Activated CD8-positive, alpha-beta memory T cell treated with anti-CD3 and anti-CD28 coated beads, Interleukin-2, amount 10 ng/mL, durations not matched to agents 7 days and 5 days (primary cell): Measurements from ENCODE around the gene ARSG. TPM values are rescaled to one million over a fixed set of nuclear protein-coding genes. Genes with fewer than 3 reads are reported as not detected.
"Not testable (repeated sequence)": the region's sequence is repeated elsewhere in the genome, so short reads cannot be mapped to it uniquely, and the experiment has no call there.

Source experiments
- ATAC-seq: fragments of 150-1000 bp; cut with Tn5 transposase; one replicate; pipeline ENCODE4 v1.10.0; 2021; ENCODE audit warnings: moderate library complexity
- CTCF ChIA-PET: fragments of 350-600 bp; sonication (Branson Sonifier 250); formaldehyde crosslinking; loops from one replicate; lab custom pipeline; 2021; ENCODE audit warnings: antibody characterized with exemption; lab: Charles Lee
- DNase-seq: peaks from one replicate; pipeline ENCODE4 v3.0.0-alpha.2; 2020
- H3K27ac Mint-ChIP-seq: one replicate; pipeline ENCODE4 v1.8.0; 2021; ENCODE audit warnings: mild to moderate bottlenecking, mixed read lengths
- H3K27me3 Mint-ChIP-seq: one replicate; pipeline ENCODE4 v1.8.0; 2021; ENCODE audit warnings: mixed read lengths
- H3K36me3 Mint-ChIP-seq: one replicate; pipeline ENCODE4 v1.8.0; 2021; ENCODE audit warnings: mild to moderate bottlenecking, mixed read lengths
- H3K4me1 Mint-ChIP-seq: one replicate; pipeline ENCODE4 v1.8.0; 2021; ENCODE audit warnings: mixed read lengths
- H3K4me3 Mint-ChIP-seq: one replicate; pipeline ENCODE4 v1.8.0; 2021; ENCODE audit warnings: mild to moderate bottlenecking, moderate library complexity, mixed read lengths
- H3K9me3 Mint-ChIP-seq: one replicate; pipeline ENCODE4 v1.8.0; 2022; ENCODE audit warnings: low read depth, mixed read lengths
- total RNA-seq, 2 experiments: library from RNA; stranded (reverse); gene quantifications; one replicate each; pipeline ENCODE4 v1.2.3, GENCODE V29; 2021

Gene ARSG
- total RNA-seq, 2 experiments from 2014 or later = 12.5 to 24.6 TPM

DNA sequence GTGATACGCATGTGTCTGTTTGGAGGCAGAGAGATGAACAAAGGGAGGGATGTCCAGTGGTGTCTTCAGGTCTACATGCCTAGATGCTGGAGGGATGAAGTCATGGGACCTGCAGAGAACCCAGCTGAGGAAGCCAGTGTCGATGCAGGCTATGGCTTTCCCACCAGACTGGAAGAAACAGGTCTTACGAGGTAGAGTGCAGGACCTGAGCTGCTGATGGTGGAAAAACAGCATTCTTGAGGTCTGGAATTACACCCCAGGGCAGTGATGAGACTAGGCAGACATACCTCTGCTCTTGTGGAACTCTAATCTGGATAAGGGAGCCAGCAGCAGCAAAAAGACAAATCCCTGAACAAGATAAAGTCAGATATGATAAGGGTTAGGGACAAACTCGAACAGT lies 37.4 kb downstream of the ARSG start:
- no peak overlapping the region for H3K27ac Mint-ChIP-seq

GRCh38 chr17:68329331-68329730 lies 38.0 kb downstream of the ARSG start:
- H3K9me3 Mint-ChIP-seq = peaks cover 7% of the 10 kb centered on the region
- H3K27me3 Mint-ChIP-seq = no peaks in the 10 kb centered on the region
- no peak overlapping the region for H3K4me3 Mint-ChIP-seq
- DNase-seq = no peak
- CTCF ChIA-PET = interaction anchor here (0.8 to 1.9 kb wide), 3 partner anchors 14 to 37 kb away, joined by 3 to 5 read pairs (median 5); no protein-coding TSS in a partner anchor
- H3K4me1 Mint-ChIP-seq = peaks cover 16% of the 10 kb centered on the region
- peaks cover 15% of the 10 kb centered on the region for H3K36me3 Mint-ChIP-seq
- ATAC-seq = no peak
- H3K27ac Mint-ChIP-seq = no peak overlapping the region

More for the DNA sequence above, 37.4 kb downstream of the ARSG start:
- ATAC-seq = no peak
- H3K36me3 Mint-ChIP-seq = peaks cover 15% of the 10 kb centered on the region
- H3K27me3 Mint-ChIP-seq = no peaks in the 10 kb centered on the region
- H3K4me1 Mint-ChIP-seq = peaks cover 19% of the 10 kb centered on the region
- H3K9me3 Mint-ChIP-seq = peaks cover 7% of the 10 kb centered on the region
- CTCF ChIA-PET = interaction anchor here (1.2 to 1.9 kb wide), 3 partner anchors 11 to 107 kb away, joined by 3 to 6 read pairs (median 5); no protein-coding TSS in a partner anchor
- H3K4me3 Mint-ChIP-seq = no peak overlapping the region
- no peak for DNase-seq

- H3K4me1 Mint-ChIP-seq, H3K4me3 Mint-ChIP-seq, DNase-seq, H3K9me3 Mint-ChIP-seq, ATAC-seq, H3K27ac Mint-ChIP-seq, H3K27me3 Mint-ChIP-seq: not testable (repeated sequence)
- peaks cover 15% of the 10 kb centered on the region for H3K36me3 Mint-ChIP-seq
- CTCF ChIA-PET = interaction anchor here (1.3 kb wide), 1 partner anchor 23 kb away, joined by 3 read pairs; no protein-coding TSS in a partner anchor
Measured at GRCh38 chr17:68331932-68332331, 40.6 kb downstream of the ARSG start.

DNA sequence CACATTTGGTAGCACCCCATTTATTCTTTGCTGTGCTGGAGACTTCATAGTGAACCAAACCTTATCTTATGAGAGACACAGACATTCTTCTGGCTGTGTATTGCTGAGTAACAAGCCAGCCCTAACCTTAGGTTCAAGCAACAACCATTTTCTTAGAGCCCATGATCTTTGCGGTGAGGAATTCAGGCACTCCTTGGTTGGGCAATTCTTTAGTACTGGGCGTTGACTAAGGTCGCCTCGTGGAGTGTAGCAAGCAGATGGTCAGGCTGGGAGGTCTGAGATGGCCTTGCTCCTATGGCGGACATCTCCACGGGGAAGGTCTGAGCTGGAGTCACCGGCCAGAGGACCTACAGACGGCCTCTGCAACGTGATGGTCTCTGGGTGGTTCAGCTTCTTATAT lies 43.1 kb downstream of the ARSG start:
- no peak overlapping the region for H3K4me3 Mint-ChIP-seq
- CTCF ChIA-PET = no interaction called here
- ATAC-seq (no peak), DNase-seq (no peak)
- no peaks in the 10 kb centered on the region for H3K27me3 Mint-ChIP-seq
- peaks cover 7% of the 10 kb centered on the region for H3K9me3 Mint-ChIP-seq
- peaks cover 2% of the 10 kb centered on the region for H3K4me1 Mint-ChIP-seq
- no peak overlapping the region for H3K27ac Mint-ChIP-seq
- peaks cover 15% of the 10 kb centered on the region for H3K36me3 Mint-ChIP-seq

GRCh38 chr17:68341482-68341881 lies 50.2 kb downstream of the ARSG start:
- no peak overlapping the region for H3K27ac Mint-ChIP-seq
- CTCF ChIA-PET = no interaction called here
- no peak for ATAC-seq
- H3K27me3 Mint-ChIP-seq = no peaks in the 10 kb centered on the region
- DNase-seq = no peak
- peaks cover 41% of the 10 kb centered on the region for H3K4me1 Mint-ChIP-seq
- no peak overlapping the region for H3K4me3 Mint-ChIP-seq
- H3K9me3 Mint-ChIP-seq = no peaks in the 10 kb centered on the region
- H3K36me3 Mint-ChIP-seq = peaks cover 1% of the 10 kb centered on the region

- H3K36me3 Mint-ChIP-seq = peaks cover 13% of the 10 kb centered on the region
- H3K27ac Mint-ChIP-seq = peak overlapping the region; percentile 80
- H3K4me1 Mint-ChIP-seq = peaks cover 64% of the 10 kb centered on the region
- no peak overlapping the region for H3K4me3 Mint-ChIP-seq
- ATAC-seq (no peak), DNase-seq (no peak)
- no peaks in the 10 kb centered on the region for H3K9me3 Mint-ChIP-seq
- CTCF ChIA-PET = interaction anchor here (1.0 to 3.8 kb wide), 9 partner anchors 32 to 93 kb away, joined by 3 to 17 read pairs (median 3); partner anchors contain the start of genes ARSG and SLC16A6
- no peaks in the 10 kb centered on the region for H3K27me3 Mint-ChIP-seq
Measured at GRCh38 chr17:68343976-68344375, 52.7 kb downstream of the ARSG start.

- H3K9me3 Mint-ChIP-seq = no peaks in the 10 kb centered on the region
- H3K4me3 Mint-ChIP-seq = no peak overlapping the region
- peak; percentile 13 for ATAC-seq
- CTCF ChIA-PET = interaction anchor here (1.0 to 3.8 kb wide), 10 partner anchors 11 to 92 kb away, joined by 3 to 25 read pairs (median 6); partner anchors contain the start of genes ARSG and SLC16A6
- peaks cover 13% of the 10 kb centered on the region for H3K36me3 Mint-ChIP-seq
- peak; percentile 80 for DNase-seq
- no peaks in the 10 kb centered on the region for H3K27me3 Mint-ChIP-seq
- peaks cover 69% of the 10 kb centered on the region for H3K4me1 Mint-ChIP-seq
- H3K27ac Mint-ChIP-seq = peak overlapping the region; percentile 80
Measured at GRCh38 chr17:68344701-68345136, 53.4 kb downstream of the ARSG start.

- peaks cover 21% of the 10 kb centered on the region for H3K36me3 Mint-ChIP-seq
- DNase-seq (peak; percentile 93), ATAC-seq (peak; percentile 69)
- peak overlapping the region; percentile 99 for H3K27ac Mint-ChIP-seq
- H3K4me1 Mint-ChIP-seq = peaks cover 80% of the 10 kb centered on the region
- peak overlapping the region; percentile 61 for H3K4me3 Mint-ChIP-seq
- no peaks in the 10 kb centered on the region for H3K9me3 Mint-ChIP-seq
- CTCF ChIA-PET = interaction anchor here (0.6 to 3.8 kb wide), 8 partner anchors 10 to 91 kb away, joined by 3 to 25 read pairs (median 8); partner anchors contain the start of genes ARSG and SLC16A6
- no peaks in the 10 kb centered on the region for H3K27me3 Mint-ChIP-seq
Measured at GRCh38 chr17:68346448-68346847, 55.2 kb downstream of the ARSG start.

- CTCF ChIA-PET = interaction anchor here (0.9 to 3.8 kb wide), 6 partner anchors 9 to 90 kb away, joined by 3 to 25 read pairs (median 9); partner anchors contain the start of genes ARSG and SLC16A6
- H3K27me3 Mint-ChIP-seq = no peaks in the 10 kb centered on the region
- DNase-seq (no peak), ATAC-seq (no peak)
- H3K4me3 Mint-ChIP-seq = peak overlapping the region; percentile 61
- peaks cover 89% of the 10 kb centered on the region for H3K4me1 Mint-ChIP-seq
- H3K27ac Mint-ChIP-seq = peak overlapping the region; percentile 99
- peaks cover 23% of the 10 kb centered on the region for H3K36me3 Mint-ChIP-seq
- H3K9me3 Mint-ChIP-seq = no peaks in the 10 kb centered on the region
Measured at GRCh38 chr17:68347380-68347779, 56.1 kb downstream of the ARSG start.

DNA sequence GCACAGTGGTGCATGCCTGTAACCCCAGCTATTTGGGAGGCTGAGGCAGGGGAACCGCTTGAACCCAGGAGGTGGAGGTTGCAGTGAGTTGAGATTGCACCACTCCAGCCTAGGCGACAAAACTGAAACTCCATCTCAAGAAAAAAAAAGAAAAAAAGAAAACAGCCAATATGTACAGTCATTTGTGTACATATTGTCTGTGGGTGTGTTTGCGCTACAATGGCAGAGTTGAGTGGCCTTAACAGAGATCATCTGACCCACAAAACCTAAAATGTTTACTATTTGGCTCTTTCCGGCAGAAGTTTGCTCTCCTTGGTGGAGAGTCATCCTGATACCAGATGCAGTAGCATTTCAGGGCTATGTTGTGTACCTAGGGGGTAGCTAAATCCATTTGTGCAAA lies 57.9 kb downstream of the ARSG start:
- DNase-seq = peak; percentile 85
- Mint-ChIP-seq H3K9me3 (no peaks in the 10 kb centered on the region), H3K36me3 (peaks cover 26% of the 10 kb centered on the region), H3K4me3 (peak overlapping the region; percentile 12), H3K27me3 (no peaks in the 10 kb centered on the region), H3K4me1 (peaks cover 93% of the 10 kb centered on the region), H3K27ac (peak overlapping the region; percentile 99)
- CTCF ChIA-PET = interaction anchor here (0.9 to 2.2 kb wide), 11 partner anchors 9 to 164 kb away, joined by 3 to 12 read pairs (median 3); partner anchors contain the start of gene SLC16A6
- ATAC-seq = peak; percentile 79

- Mint-ChIP-seq H3K4me3 (no peak overlapping the region), H3K4me1 (peaks cover 94% of the 10 kb centered on the region), H3K27ac (peak overlapping the region; percentile 75), H3K36me3 (peaks cover 26% of the 10 kb centered on the region), H3K27me3 (no peaks in the 10 kb centered on the region), H3K9me3 (no peaks in the 10 kb centered on the region)
- no peak for DNase-seq
- ATAC-seq = no peak
- CTCF ChIA-PET = interaction anchor here (0.7 to 0.8 kb wide), 3 partner anchors 82 to 86 kb away, joined by 3 to 4 read pairs (median 3); no protein-coding TSS in a partner anchor
Measured at GRCh38 chr17:68351395-68351794, 60.1 kb downstream of the ARSG start.

DNA sequence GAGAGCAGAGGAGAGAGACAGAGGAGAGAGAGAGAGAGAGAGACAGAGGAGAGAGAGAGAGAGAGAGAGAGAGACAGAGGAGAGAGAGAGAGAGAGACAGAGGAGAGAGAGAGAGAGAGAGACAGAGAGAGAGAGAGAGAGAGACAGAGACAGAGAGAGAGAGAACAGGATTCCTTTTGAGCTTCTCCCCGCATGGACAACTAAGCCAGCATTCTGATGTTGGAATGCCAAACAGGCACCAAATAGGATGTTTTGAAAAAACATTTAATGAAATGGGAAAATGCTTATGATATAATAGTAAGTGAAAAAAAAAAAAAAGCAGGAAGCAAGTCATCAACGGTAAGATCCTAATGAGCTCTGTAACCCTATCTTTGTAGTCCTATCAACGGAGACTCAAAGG lies 60.7 kb downstream of the ARSG start:
- Mint-ChIP-seq H3K36me3 (peaks cover 27% of the 10 kb centered on the region), H3K4me1 (peaks cover 94% of the 10 kb centered on the region), H3K27me3 (no peaks in the 10 kb centered on the region), H3K27ac (peak overlapping the region; percentile 52), H3K9me3 (no peaks in the 10 kb centered on the region), H3K4me3 (no peak overlapping the region)
- DNase-seq = no peak
- no peak for ATAC-seq
- CTCF ChIA-PET = interaction anchor here (0.7 to 6.8 kb wide), 6 partner anchors 47 to 88 kb away, joined by 3 to 51 read pairs (median 4); partner anchors contain the start of gene ARSG

GRCh38 chr17:68352671-68353070 lies 61.4 kb downstream of the ARSG start:
- CTCF ChIA-PET = interaction anchor here (0.6 to 6.8 kb wide), 5 partner anchors 47 to 87 kb away, joined by 3 to 51 read pairs (median 4); partner anchors contain the start of gene ARSG
- not testable (repeated sequence) for H3K27me3 Mint-ChIP-seq, DNase-seq, ATAC-seq, H3K4me3 Mint-ChIP-seq, H3K9me3 Mint-ChIP-seq
- Mint-ChIP-seq H3K36me3 (peaks cover 30% of the 10 kb centered on the region), H3K4me1 (peaks cover 94% of the 10 kb centered on the region), H3K27ac (peak overlapping the region; percentile 52)
